GM19324 (cell line): Measurements from ENCODE around the gene KIF17.

ENCODE experiments used
- ATAC-seq: cut with Tn5 transposase; IDR thresholded peaks from one replicate; pipeline ENCODE4 v1.9.1; 2021; ENCODE audit warnings: mild to moderate bottlenecking, moderate library complexity; ENCODE audit not compliant: unreplicated experiment, low FRiP score

The KIF17 gene

DNA sequence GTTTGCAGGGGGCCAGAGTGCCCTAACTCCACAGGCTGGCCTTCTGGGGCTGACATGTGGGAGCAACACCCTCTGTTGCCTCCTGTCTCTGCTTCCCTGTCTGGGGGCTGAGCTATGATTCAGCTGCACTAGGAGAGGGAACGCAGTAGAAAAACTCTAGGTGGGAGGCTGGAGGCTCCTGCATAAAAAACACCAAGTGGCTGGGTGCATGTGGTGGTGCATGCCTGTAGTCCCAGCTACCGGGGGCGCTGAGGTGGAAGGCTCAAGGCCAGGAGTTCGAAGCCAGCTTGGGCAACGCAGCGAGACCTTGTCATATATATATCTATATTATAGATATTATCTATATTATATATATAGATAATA lies 5.6 kb downstream of the KIF17 start:
- no peak for ATAC-seq

- no peak for ATAC-seq
These were observed 6.3 kb downstream of the KIF17 start for GRCh38 chr1:20711285-20712214.

DNA sequence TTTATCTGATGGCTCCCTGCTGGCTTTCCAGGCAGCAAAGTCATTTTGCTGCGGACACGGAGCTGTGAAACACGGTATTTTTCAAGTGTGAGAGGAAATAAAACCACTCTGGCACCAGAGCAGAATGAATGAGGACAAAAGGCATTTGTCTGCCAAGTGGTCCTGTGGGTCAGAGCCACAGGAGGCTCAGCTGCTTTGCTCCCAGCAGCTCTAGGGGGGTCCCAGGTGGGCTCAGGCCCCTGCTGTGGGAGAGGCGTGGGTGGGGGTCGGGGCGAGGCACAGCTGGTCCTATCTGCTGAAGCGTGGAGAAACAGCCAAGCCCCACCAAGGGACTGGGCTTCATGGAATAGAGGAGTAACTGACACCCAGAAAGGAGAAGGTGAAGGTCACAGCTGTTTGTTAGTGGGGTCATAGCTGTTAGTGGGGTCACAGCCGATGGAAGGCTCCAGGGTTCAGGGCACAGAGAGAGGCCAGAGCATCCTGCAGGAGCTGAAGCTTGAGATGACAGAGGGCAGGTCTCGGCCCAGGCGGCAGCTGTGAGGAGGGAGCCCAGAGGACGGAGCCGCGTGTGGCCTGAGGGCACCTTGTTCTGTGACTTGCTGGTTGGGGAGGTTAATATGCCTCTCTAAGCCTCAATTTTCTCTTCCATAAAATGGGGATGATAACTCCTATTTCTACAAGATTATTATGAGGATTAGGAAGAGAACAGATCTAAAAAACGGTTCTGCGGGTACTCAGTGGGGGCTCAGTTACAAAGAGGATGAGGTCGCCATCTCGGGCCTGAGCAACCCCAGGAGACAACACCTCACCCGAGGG lies 7.1 kb downstream of the KIF17 start:
- ATAC-seq: no peak

GRCh38 chr1:20709868-20710267 lies 7.9 kb downstream of the KIF17 start:
- no peak for ATAC-seq

DNA sequence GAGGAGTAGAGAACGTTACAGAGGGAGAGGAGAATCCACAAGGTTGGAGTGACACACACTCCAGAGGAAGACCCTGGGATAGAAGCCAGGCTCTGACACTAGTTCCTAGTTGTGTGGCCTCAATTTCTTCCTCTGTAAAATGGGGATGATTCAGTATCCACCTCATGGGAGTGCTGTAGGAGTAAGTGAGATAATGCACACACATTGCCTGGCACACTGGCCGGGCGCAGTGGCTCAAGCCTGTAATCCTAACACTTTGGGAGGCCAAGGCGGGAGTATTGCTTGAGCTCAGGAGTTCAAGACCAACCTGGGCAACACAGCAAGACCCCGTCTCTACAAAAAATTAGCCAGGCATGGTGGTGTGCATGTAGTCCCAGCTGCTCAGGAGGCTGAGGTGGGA lies 8.9 kb downstream of the KIF17 start:
- ATAC-seq: no peak

GRCh38 chr1:20708057-20708456 lies 9.8 kb downstream of the KIF17 start:
- no peak for ATAC-seq

GRCh38 chr1:20706841-20707240 lies 11.0 kb downstream of the KIF17 start:
- ATAC-seq: no peak

DNA sequence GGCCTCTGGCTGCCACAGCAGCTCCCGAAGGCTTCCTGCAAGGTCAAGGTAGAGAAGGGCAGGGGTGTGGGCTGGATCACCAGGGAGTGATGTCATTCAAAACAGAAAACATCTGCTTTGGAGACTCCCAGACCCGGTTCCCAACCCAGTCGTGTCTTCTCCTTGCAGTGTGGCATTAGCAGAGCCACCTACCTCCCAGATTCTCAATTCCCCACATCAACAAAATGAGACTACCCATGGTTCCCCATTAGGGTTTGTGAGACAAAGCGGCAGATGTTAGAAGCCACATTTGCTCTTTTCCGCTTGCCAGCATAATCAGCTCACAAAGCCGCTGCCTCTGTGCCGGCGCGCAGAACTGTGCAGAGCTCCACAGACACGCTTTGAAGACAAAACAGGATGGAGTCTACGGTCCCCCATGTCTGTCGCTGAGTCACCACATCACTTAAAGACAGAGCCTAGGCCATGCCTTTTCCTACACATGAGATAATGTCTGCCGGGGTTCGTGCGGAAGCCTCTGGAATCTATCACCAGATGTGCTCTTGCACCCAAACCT lies 12.5 kb downstream of the KIF17 start:
- ATAC-seq: no peak

DNA sequence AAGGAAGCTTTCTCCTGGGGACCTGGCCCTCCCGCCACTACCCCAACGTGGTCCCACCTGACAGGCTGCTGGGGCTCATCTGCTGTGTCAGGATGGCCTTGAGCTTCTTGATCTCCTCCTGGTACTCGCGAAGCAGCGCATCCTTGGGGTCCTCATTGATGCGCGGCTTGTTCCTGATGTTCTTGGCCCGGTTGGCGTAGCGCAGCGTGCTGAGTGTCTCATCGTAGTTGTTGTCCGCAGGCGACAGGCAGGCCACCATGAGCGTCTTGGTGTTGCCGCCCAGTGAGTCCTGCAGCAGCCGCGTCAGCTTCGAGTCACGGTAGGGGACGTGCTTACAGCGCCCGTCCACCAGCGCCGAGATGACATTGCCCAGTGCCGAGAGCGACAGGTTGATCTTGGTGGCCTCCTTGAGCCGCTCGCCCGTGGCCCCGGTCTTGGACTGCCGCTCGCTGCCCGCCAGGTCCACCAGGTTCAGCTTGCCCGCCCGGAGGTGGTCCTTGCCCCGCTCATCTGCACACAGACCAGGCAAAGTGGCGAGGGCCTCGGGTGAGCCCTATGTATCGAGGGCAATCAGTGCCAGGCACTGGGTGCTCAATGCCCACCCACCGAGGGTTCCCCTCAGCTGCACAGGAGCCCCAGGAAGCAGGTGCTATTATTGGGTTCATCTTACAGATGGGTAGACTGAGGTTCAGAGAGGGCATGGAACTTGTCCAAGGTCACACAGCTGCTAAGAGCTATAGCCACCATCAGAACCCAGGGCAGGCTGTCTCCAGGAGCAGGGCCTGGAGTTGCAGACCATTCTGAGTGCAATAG lies 13.2 kb downstream of the KIF17 start:
- ATAC-seq: no peak

GRCh38 chr1:20703124-20703756 lies 14.6 kb downstream of the KIF17 start:
- no peak for ATAC-seq

DNA sequence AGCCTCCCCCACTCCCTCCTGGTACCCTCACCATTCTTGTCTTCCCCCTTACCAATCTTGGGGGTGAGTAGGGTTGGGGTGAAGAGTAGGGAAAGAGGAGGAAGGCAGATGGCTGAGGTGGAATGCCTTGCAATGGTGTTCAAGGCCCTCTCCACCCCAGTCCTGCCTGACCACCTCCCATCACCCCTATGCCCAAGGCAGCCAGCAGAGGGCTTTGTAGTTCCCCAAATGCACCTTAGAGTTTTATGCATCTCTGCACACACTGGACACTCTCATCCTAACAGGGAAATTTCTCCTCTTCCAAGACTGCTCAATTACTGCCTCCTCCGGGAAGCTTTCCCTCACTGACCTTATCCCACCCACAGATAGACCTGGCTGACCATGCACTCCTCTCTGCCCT lies 15.4 kb downstream of the KIF17 start:
- no peak for ATAC-seq

DNA sequence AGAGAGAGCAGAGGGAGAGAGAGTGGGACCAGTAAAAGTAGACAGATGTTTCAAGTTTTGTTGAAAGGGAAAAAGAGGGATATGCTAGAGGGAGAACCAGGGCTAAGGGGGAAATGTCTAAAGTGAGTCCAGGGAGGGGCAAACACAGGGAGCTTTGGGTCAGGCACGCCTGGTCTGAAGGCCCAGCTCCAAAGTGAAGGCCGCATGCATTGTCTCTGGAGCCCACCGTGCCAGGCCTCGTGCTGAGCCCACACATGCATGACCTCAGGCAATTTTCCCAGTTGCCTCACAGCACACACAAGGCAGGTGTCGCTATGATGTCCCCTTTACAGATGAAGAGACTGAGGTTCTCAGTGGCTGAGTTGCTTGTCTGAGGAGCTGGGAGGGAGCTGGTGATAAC lies 16.0 kb downstream of the KIF17 start:
- no peak for ATAC-seq

DNA sequence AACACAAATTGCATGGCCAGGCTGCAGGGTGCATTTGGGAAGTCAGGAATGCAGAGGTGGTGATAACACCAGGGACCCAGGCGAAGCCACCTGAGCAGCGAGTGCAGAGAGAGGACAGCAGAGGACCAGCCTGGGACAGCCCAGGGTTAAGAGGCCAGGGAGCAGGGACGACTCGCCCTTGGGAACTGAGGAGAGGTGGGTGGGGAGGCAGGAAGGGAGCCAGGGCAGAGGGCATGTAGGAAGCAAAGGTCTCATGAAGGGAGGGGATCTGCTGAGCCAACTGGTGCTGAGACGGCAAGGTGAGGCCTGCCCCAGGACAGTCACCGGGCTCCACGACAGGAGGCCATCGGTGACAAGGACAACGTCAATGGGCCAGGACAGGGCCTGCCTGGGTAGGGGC lies 16.4 kb downstream of the KIF17 start:
- ATAC-seq: no peak

- ATAC-seq: no peak
These were observed 17.1 kb downstream of the KIF17 start for GRCh38 chr1:20700636-20701215.

DNA sequence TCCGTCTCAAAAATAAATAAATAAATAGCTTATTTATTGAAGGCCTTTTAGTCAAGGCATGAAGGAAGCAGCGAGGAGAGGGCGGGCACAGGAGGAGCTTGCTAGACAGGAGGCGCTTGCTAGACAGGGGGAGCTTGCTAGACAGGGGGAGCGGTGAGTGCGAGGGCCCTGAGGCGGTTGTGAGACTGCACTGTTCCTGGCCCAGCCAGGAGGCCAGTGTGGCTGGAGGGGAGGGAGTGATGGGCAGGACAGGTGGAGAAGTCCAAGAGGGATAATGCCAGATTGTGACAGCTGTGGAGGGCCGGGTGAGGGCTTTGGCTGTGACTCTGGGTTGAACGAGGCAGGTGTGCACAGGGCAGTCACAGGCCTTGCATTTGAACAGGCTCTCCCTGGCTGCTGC lies 18.2 kb downstream of the KIF17 start:
- ATAC-seq: no peak

DNA sequence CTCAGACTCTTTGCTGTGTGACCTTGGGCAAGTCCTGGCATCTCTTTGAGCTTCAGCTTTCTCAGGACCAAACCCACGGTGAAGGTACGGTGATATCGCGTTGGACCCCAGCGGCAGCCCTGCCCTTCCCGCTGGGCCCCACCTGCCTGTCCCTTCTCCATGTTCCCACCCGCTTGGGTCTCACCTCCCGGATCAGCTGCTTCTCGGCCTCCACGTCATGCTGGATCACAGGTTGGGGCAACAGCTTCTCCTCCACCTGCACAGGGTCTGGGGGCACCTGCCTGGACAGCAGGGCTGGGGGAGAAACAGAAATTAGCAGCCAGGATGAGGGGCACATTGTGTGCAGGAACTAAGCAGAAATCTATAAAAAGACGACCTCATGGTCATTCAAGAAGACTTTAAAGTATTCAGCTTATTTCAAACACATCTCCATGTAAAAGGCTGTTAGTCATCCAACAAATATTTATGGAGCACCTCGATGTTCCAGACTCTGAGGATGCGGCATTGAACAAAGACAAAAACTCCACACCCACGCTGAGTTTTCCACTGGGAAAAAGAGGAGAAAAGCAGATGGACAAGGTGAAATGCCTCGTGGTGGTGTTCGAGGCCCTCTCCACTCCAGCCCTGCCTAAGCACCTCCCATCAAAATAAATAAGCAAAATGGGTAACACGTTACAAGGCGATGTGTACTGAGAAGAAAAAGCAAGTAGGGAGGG lies 19.5 kb downstream of the KIF17 start:
- no peak for ATAC-seq

DNA sequence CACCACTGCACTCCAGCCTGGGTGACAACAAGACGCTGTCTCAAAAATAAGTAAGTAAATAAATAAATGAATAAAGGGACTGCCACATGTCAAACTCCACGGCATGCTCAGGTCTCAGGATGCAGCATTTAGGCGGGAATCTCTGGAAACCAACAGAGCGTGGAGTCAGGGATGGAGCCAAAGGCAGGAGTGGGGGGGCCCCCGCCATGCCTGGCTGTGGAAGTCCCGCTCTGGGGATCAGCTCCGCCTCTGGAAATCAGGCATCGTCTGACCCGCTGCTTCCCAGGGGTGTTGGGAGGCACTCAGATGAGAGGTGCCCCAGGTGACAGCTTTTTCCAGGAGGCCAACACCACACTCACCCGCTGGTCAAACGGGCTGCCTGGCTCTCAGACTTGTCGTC lies 20.2 kb downstream of the KIF17 start:
- no peak for ATAC-seq

- peak; percentile 65 for ATAC-seq
These were observed 21.1 kb downstream of the KIF17 start for GRCh38 chr1:20696397-20697333.
